GM12865 (cell line): ENCODE results near the gene CTTNBP2.

Experiments
- DNase-seq: peaks from one replicate; pipeline ENCODE4 v3.0.0; 2010; ENCODE audit warnings: low read depth
- H3K4me3 ChIP-seq: 2 replicates; pipeline ENCODE4 v1.5.1; 2011; ENCODE audit warnings: mild to moderate bottlenecking, low read depth, low read length, control low read depth
- CTCF ChIP-seq: IDR thresholded peaks from 2 replicates; pipeline ENCODE4 v1.5.1; 2011; ENCODE audit warnings: low read length, control low read depth, low read depth, inconsistent platforms; ENCODE audit not compliant: insufficient read depth; ENCODE audit errors: missing control alignments

CTTNBP2 gene

GRCh38 chr7:117805241-117805640 lies 68.0 kb downstream of the CTTNBP2 start:
- no peak for DNase-seq
- H3K4me3 ChIP-seq: no peak overlapping the region
- no peak for TF ChIP-seq CTCF

GRCh38 chr7:117803476-117803875 lies 69.8 kb downstream of the CTTNBP2 start:
- TF ChIP-seq CTCF: no peak
- no peak for DNase-seq
- no peak overlapping the region for H3K4me3 ChIP-seq

- H3K4me3 ChIP-seq: no peak overlapping the region
- no peak for DNase-seq
- no peak for TF ChIP-seq CTCF
Observed at GRCh38 chr7:117802660-117803059, 70.6 kb downstream of the CTTNBP2 start.

GRCh38 chr7:117800841-117801240 lies 72.4 kb downstream of the CTTNBP2 start:
- H3K4me3 ChIP-seq: no peak overlapping the region
- no peak for DNase-seq
- TF ChIP-seq CTCF: no peak

GRCh38 chr7:117800406-117800805 lies 72.8 kb downstream of the CTTNBP2 start:
- no peak overlapping the region for H3K4me3 ChIP-seq
- no peak for TF ChIP-seq CTCF
- no peak for DNase-seq

GRCh38 chr7:117796889-117797288 lies 76.4 kb downstream of the CTTNBP2 start:
- no peak for TF ChIP-seq CTCF
- DNase-seq: no peak
- no peak overlapping the region for H3K4me3 ChIP-seq

- TF ChIP-seq CTCF: no peak
- DNase-seq: no peak
- H3K4me3 ChIP-seq: no peak overlapping the region
Observed at GRCh38 chr7:117793976-117794375, 79.3 kb downstream of the CTTNBP2 start.
